ENCODE results near the gene ADORA1.

- TF ChIP-seq CTCF (IDR thresholded peaks at IDR 0.05; ENCODE audit: insufficient read depth, low read length, poor library complexity, severe bottlenecking) (no peak), EZH2phosphoT487 (conservative IDR thresholded peaks at IDR 0.05; ENCODE audit: low read length) (no peak)
Measured at GRCh38 chr1:203133970-203134725, 6.6 kb downstream of the ADORA1 start.

All from SU-DHL-6 (cell line).